GM12878 (cell line): ENCODE results near the gene CTSC. TPM values are rescaled to one million over a fixed set of nuclear protein-coding genes. Genes with fewer than 3 reads are reported as not detected.

Source experiments
- ATAC-seq: fragments of 200-7000 bp; cut with Tn5 transposase; 3 replicates; pipeline ENCODE4 v1.9.1; 2020; ENCODE audit warnings: mild to moderate bottlenecking, moderate library complexity
- BruUV-seq: library from RNA; stranded (reverse); fragments of 400-500 nt; replicated peaks from 2 replicates; lab custom pipeline; 2021; lab: Mats Ljungman, UMichigan
- CTCF ChIA-PET: fragments of 300-600 bp; sonication (Branson Sonifier 250); formaldehyde crosslinking; extraction: SDS; loops from one replicate; lab custom pipeline; 2021; ENCODE audit warnings: inconsistent platforms; lab: Yijun Ruan, JAX
- POLR2A ChIA-PET: fragments of 350-600 bp; formaldehyde crosslinking; extraction: SDS; loops from one replicate; lab custom pipeline; 2021; ENCODE audit warnings: inconsistent platforms; lab: Charles Lee
- RAD21 ChIA-PET: fragments of 300-600 bp; sonication (Branson Sonifier 250); formaldehyde crosslinking; loops from one replicate; lab custom pipeline; 2023; ENCODE audit warnings: antibody characterized with exemption; ENCODE audit not compliant: unreplicated experiment; lab: Charles Lee
- SMC1A ChIA-PET: fragments of 300-600 bp; sonication (Branson Sonifier 250); formaldehyde crosslinking; loops from one replicate; lab custom pipeline; 2023; ENCODE audit not compliant: unreplicated experiment, uncharacterized antibody; lab: Charles Lee
- DNase-seq: peaks from one replicate; pipeline ENCODE4 v3.0.0-alpha.2; 2011; ENCODE audit warnings: low read depth, low spot score
- FAIRE-seq: peaks from 3 replicates; lab custom pipeline; 2011; peaks lifted over from hg19 to GRCh38; lab: Jason Lieb, UNC
- H2AFZ ChIP-seq: 2 replicates; pipeline ENCODE4 v1.6.0; 2011; ENCODE audit warnings: low read depth, low read length, control low read depth; ENCODE audit not compliant: control insufficient read depth
- H3K27ac ChIP-seq: 2 replicates; pipeline ENCODE4 v1.5.1; 2011; ENCODE audit warnings: control low read depth; ENCODE audit not compliant: control insufficient read depth, insufficient read depth
- H3K27me3 ChIP-seq, 2 experiments: replicated peaks in 1 of 2; 2 replicates each; pipeline versions ENCODE4 v1.6.0 to v1.6.1; 2011; ENCODE audit warnings: low read length in 1 of 2; ENCODE audit not compliant: control insufficient read depth in 2 of 2, insufficient read depth in 2 of 2
- H3K36me3 ChIP-seq, 2 experiments: 2 replicates each; pipeline ENCODE4 v1.5.1; 2011; ENCODE audit warnings: low read length in 1 of 2; ENCODE audit not compliant: control insufficient read depth in 2 of 2, insufficient read depth in 2 of 2
- H3K4me1 ChIP-seq: 2 replicates; pipeline ENCODE4 v1.6.1; 2011; ENCODE audit warnings: mild to moderate bottlenecking, low read length, moderate library complexity, mixed read lengths; ENCODE audit not compliant: control insufficient read depth, insufficient read depth
- H3K4me2 ChIP-seq: 2 replicates; pipeline ENCODE4 v1.6.0; 2011; ENCODE audit warnings: control low read depth; ENCODE audit not compliant: control insufficient read depth, insufficient read depth
- H3K4me3 ChIP-seq: fragments of 200-600 bp; sonication (generic); 2 replicates; pipeline ENCODE4 v1.5.1; 2016
- H3K79me2 ChIP-seq: 2 replicates; pipeline ENCODE4 v1.6.0; 2011; ENCODE audit warnings: low read length; ENCODE audit not compliant: control insufficient read depth, insufficient read depth
- H3K9ac ChIP-seq: 2 replicates; pipeline ENCODE4 v1.8.0; 2011; ENCODE audit warnings: low read length, control low read depth, mixed read lengths; ENCODE audit not compliant: control insufficient read depth, insufficient read depth
- H3K9me3 ChIP-seq: replicated peaks from 3 replicates; pipeline ENCODE4 v1.5.1; 2011; ENCODE audit warnings: mild to moderate bottlenecking, low read length; ENCODE audit not compliant: control insufficient read depth, insufficient read depth
- H4K20me1 ChIP-seq: 2 replicates; pipeline ENCODE4 v1.6.0; 2011; ENCODE audit not compliant: control insufficient read depth, insufficient read depth
- ASH2L ChIP-seq: fragments of 300-600, 200-600 bp; sonication (generic); IDR thresholded peaks from 2 replicates; pipeline ENCODE4 v1.6.1; 2017; ENCODE audit warnings: low read depth, mild to moderate bottlenecking, borderline replicate concordance
- BCL11A ChIP-seq: IDR thresholded peaks from 2 replicates; pipeline ENCODE4 v1.6.1; 2011; ENCODE audit warnings: low read depth, low read length
- CTCF ChIP-seq, 3 experiments: IDR thresholded peaks in 2 of 3; conservative IDR thresholded peaks in 1 of 3; 2 replicates each; pipeline ENCODE4 v1.5.1; 2011; ENCODE audit warnings: low read depth in 3 of 3, low read length in 3 of 3, mild to moderate bottlenecking in 3 of 3, control low read depth in 2 of 3, moderate library complexity in 2 of 3, inconsistent platforms in 1 of 3, mixed read lengths in 1 of 3; ENCODE audit not compliant: control insufficient read depth in 2 of 3, insufficient read depth in 1 of 3; ENCODE audit errors: extremely low read depth in 1 of 3
- CUX1 ChIP-seq: IDR thresholded peaks from 2 replicates; pipeline ENCODE4 v1.6.1; 2012; ENCODE audit warnings: improper control_type of control experiment, low read depth, low read length; ENCODE audit not compliant: insufficient replicate concordance
- KAT2A ChIP-seq: conservative IDR thresholded peaks from 2 replicates; pipeline ENCODE4 v1.6.1; 2011; ENCODE audit warnings: low read depth, low read length; ENCODE audit not compliant: control insufficient read depth
- MXI1 ChIP-seq: fragments of 150-350 bp; IDR thresholded peaks from 2 replicates; pipeline ENCODE4 v1.6.1; 2011; ENCODE audit warnings: low read depth, mild to moderate bottlenecking, inconsistent platforms, low read length, improper control_type of control experiment
- NFIC ChIP-seq: IDR thresholded peaks from 2 replicates; pipeline ENCODE4 v1.6.1; 2012; ENCODE audit warnings: low read depth, mild to moderate bottlenecking, inconsistent platforms, low read length, moderate library complexity
- NFXL1 ChIP-seq: fragments of 450-650 bp; IDR thresholded peaks from 2 replicates; pipeline ENCODE4 v1.6.1; 2017; ENCODE audit warnings: antibody characterized with exemption, mild to moderate bottlenecking, borderline replicate concordance
- NFYA ChIP-seq: IDR thresholded peaks from 2 replicates; pipeline ENCODE4 v1.6.1; 2011; ENCODE audit warnings: low read depth, mild to moderate bottlenecking, low read length, improper control_type of control experiment, borderline replicate concordance
- PAX5 ChIP-seq: IDR thresholded peaks from 2 replicates; pipeline ENCODE4 v1.6.1; 2011; ENCODE audit warnings: low read depth, low read length, borderline replicate concordance
- POLR2A ChIP-seq: IDR thresholded peaks from 2 replicates; pipeline ENCODE4 v1.6.1; 2011; ENCODE audit warnings: low read depth, mild to moderate bottlenecking, low read length
- RB1 ChIP-seq: fragments of 450-650 bp; formaldehyde crosslinking; IDR thresholded peaks from 2 replicates; pipeline ENCODE4 v1.6.1; 2017; ENCODE audit warnings: mild to moderate bottlenecking, borderline replicate concordance
- ZZZ3 ChIP-seq: IDR thresholded peaks from 2 replicates; pipeline ENCODE4 v1.6.1; 2011; ENCODE audit warnings: low read depth; ENCODE audit not compliant: control insufficient read depth, insufficient read length
- in situ Hi-C: fragments of 300-500 bp; cut with MboI; formaldehyde crosslinking; loops from 9 replicates; pipeline ENCODE4 v1.14.3; 2018; ENCODE audit warnings: mixed read lengths
- intact Hi-C: fragments of 100-400 bp; cut with micrococcal nuclease; formaldehyde crosslinking; loops from one replicate; pipeline ENCODE4 v1.14.2; 2022; ENCODE audit not compliant: unreplicated experiment
- polyA plus RNA-seq, 11 experiments: library from polyadenylated mRNA; depleted of rRNA in 4 of 11; unstranded in 6 of 11; stranded (reverse) in 5 of 11; fragments of >200 nt; fragmentation: Nextera tagmentation in 4 of 11; fragmentation: Illumina TruSeq in 1 of 11; extraction: Ambion mirVana in 4 of 11; extraction: Trizol in 1 of 11; gene quantifications; 1 replicate in 1 of 11; 2 replicates in 10 of 11; pipeline versions ENCODE4 v1.2.1 to v1.2.3, GENCODE V29; 2011 to 2016; ENCODE audit warnings: inconsistent platforms in 2 of 11, missing spikeins in 2 of 11, low read depth in 1 of 11
- total RNA-seq, 4 experiments: library from RNA; depleted of rRNA in 3 of 4; stranded (reverse); fragments of >200 nt in 3 of 4; fragmentation: Illumina TruSeq in 1 of 4; extraction: Trizol in 1 of 4; gene quantifications; 2 replicates each; pipeline versions ENCODE4 v1.2.1 to v1.2.3, GENCODE V29; 2013 to 2021
- TF ChIP-seq, protein P1 (sequence below): IDR thresholded peaks from 2 replicates; pipeline ENCODE4 v1.6.1; 2011; ENCODE audit warnings: mild to moderate bottlenecking, low read depth, low read length, moderate library complexity; ENCODE audit not compliant: insufficient replicate concordance
- TF ChIP-seq, protein P2 (sequence below): fragments of 450-650 bp; IDR thresholded peaks from 2 replicates; pipeline ENCODE4 v1.6.1; 2017; ENCODE audit warnings: borderline replicate concordance

CTSC gene
- total and polyA plus RNA-seq, 10 of the 15 experiments (the other 5 are each of a cell fraction or from before 2014, with no cell fraction given), result 289 to 1,123 (median 430) TPM

- TF ChIP-seq CUX1 (no peak), MXI1 (no peak), ZZZ3 (no peak), BCL11A (no peak), POLR2A (no peak), ASH2L (no peak)
- TF ChIP-seq, protein P1, sequence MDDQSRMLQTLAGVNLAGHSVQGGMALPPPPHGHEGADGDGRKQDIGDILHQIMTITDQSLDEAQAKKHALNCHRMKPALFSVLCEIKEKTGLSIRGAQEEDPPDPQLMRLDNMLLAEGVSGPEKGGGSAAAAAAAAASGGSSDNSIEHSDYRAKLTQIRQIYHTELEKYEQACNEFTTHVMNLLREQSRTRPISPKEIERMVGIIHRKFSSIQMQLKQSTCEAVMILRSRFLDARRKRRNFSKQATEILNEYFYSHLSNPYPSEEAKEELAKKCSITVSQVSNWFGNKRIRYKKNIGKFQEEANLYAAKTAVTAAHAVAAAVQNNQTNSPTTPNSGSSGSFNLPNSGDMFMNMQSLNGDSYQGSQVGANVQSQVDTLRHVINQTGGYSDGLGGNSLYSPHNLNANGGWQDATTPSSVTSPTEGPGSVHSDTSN, result no peak
Observed at GRCh38 chr11:88259431-88259830, 78.1 kb downstream of the CTSC start (continued).

GRCh38 chr11:88252208-88252607 lies 85.3 kb downstream of the CTSC start:
- Histone ChIP-seq H3K36me3 (no peaks in the 10 kb centered on the region), H4K20me1 (no peaks in the 10 kb centered on the region), H3K4me1 (no peaks in the 10 kb centered on the region), H3K79me2 (no peaks in the 10 kb centered on the region), H3K27ac (no peak overlapping the region), H3K4me3 (no peak overlapping the region), H3K27me3 (no peaks in the 10 kb centered on the region), H3K9ac (no peak overlapping the region), H3K9me3 (0 out of 3 replicates have a peak, but pooled peaks cover 1% of the 10 kb centered on the region), H2AFZ (no peak overlapping the region), H3K4me2 (no peak overlapping the region)
- ChIA-PET SMC1A (interaction anchor here (1.1 kb wide), 1 partner anchor 129 kb away, joined by 3 read pairs; no protein-coding TSS in a partner anchor), POLR2A (no interaction called here), CTCF (no interaction called here), RAD21 (no interaction called here)
- BruUV-seq, result no TSS peak
- ATAC-seq, result no peak
- no peak for FAIRE-seq
- no peak for DNase-seq
- in situ Hi-C loops, result no loop called here
- intact Hi-C loops, result no loop called here
- TF ChIP-seq, protein P2, sequence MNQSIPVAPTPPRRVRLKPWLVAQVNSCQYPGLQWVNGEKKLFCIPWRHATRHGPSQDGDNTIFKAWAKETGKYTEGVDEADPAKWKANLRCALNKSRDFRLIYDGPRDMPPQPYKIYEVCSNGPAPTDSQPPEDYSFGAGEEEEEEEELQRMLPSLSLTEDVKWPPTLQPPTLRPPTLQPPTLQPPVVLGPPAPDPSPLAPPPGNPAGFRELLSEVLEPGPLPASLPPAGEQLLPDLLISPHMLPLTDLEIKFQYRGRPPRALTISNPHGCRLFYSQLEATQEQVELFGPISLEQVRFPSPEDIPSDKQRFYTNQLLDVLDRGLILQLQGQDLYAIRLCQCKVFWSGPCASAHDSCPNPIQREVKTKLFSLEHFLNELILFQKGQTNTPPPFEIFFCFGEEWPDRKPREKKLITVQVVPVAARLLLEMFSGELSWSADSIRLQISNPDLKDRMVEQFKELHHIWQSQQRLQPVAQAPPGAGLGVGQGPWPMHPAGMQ, result no peak
- TF ChIP-seq NFIC, result no peak
- no peak for TF ChIP-seq PAX5
- no peak for TF ChIP-seq RB1
- no peak for TF ChIP-seq NFXL1
- TF ChIP-seq CTCF (IDR thresholded peaks at IDR 0.05 in 2 of 3, conservative IDR thresholded peaks at IDR 0.05 in 1 of 3; ENCODE audit: control insufficient read depth in 2 of 3, extremely low read depth in 1 of 3, insufficient read depth in 1 of 3, low read depth in 3 of 3, low read length in 3 of 3), result no peak
- no peak for TF ChIP-seq KAT2A
- no peak for TF ChIP-seq NFYA
